Tongue (tissue), 2 donors: ENCODE measurements around the gene FKBP4. TPM values are rescaled to one million over a fixed set of nuclear protein-coding genes. Genes with fewer than 3 reads are reported as not detected.

Source experiments
- DNase-seq: peaks from one replicate; pipeline ENCODE4 v3.0.0-alpha.2; 2015
- total RNA-seq: library from RNA; depleted of rRNA; stranded (reverse); fragments of >200 nt; gene quantifications from one replicate; pipeline ENCODE4 v1.2.3, GENCODE V29; 2014

Gene FKBP4
- total RNA-seq, 1 donor from 2014 or later = 57.7 TPM

DNA sequence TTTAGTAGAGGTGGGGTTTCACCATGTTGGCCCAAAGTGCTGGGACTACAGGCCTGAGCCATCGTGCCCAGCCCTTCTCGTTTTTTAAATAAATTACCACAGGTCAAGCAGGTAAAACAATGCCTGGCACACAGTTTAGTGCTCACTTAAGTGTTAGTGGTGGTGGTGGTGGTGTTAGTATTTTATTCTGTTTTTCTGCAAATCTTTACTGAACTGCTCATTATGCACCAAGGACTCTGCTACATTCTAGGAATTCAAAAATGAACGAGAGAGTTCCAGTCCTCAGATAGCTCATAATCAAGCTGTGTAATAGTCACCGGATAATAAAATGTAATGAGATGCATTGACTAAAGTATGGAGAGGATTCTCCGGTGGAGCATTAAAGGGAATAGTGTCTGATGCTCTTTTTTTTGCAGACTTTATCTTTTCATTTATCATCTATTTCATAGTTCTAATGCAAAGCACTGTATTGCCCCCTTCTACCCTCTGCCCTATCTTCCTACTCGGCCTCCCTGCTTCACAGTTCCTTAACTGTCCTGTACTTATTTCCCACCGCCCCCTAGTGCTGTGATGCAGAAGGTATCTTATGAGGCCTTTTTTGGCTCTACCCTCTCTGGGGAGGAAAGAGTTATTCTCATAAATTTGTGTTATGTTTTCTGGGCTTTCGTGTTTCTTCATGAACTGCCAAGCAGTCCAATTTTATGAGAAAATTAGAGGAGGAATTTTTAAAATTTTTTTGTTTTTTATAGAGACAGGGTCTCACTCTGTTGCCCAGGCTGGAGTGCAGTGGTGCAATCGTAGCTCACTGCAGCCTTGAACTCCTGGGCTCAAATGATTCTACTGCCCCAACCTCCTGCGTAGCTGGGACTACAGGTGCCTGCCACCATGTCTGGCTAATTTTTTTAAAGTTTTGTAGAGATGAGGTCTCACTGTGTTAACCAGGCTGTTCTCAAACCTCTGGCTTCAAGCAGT, 18.7 kb downstream of the FKBP4 start:
- peak; percentile 75 for DNase-seq

GRCh38 chr12:2819810-2820209, 25.0 kb downstream of the FKBP4 start:
- DNase-seq = no peak

- no peak for DNase-seq
Observed at GRCh38 chr12:2820432-2820831, 25.7 kb downstream of the FKBP4 start.

GRCh38 chr12:2823483-2823882, 28.7 kb downstream of the FKBP4 start:
- DNase-seq = no peak

GRCh38 chr12:2824541-2824940, 29.8 kb downstream of the FKBP4 start:
- no peak for DNase-seq

DNA sequence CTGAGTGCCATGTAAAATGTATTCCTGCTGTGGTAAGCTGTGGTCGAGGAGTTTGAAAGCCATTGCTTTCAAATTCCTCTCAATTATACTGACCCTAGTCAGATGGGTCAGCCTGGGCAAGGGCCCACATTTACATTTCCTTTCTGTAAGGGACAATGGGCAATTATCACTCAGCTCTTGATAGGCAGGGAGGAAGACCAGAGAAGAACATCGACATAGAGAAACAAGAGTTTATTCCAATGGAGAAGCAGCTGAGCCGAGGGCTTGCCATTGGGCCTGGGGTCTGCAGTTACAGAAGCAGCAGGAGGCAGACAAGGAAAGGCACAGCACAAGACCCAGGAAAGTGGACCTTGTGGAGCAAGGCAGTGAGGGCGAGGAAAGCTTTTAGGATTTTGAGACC, 30.4 kb downstream of the FKBP4 start:
- DNase-seq = no peak

DNA sequence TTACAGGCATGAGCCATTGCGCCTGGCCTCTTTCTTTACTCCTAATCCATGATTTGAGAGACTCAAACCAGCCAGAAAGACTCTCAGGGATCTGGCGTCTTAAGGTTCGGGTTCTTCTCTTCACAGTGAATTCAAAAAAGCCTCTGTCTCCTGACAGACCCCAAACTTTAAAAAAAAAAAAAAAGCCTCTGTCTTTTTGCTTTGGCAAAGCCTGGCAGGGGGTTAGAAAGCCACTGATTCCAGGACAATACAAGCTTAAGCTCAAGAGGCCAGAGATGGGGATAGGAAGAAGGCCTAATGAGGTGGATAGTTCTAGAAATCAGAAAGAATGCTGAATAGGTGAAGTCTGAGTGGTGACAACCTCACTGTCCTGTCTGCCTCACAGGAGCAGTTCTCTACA, 31.3 kb downstream of the FKBP4 start:
- no peak for DNase-seq

GRCh38 chr12:2826721-2827515, 32.1 kb downstream of the FKBP4 start:
- DNase-seq = no peak

GRCh38 chr12:2829275-2829674, 34.5 kb downstream of the FKBP4 start:
- no peak for DNase-seq

DNA sequence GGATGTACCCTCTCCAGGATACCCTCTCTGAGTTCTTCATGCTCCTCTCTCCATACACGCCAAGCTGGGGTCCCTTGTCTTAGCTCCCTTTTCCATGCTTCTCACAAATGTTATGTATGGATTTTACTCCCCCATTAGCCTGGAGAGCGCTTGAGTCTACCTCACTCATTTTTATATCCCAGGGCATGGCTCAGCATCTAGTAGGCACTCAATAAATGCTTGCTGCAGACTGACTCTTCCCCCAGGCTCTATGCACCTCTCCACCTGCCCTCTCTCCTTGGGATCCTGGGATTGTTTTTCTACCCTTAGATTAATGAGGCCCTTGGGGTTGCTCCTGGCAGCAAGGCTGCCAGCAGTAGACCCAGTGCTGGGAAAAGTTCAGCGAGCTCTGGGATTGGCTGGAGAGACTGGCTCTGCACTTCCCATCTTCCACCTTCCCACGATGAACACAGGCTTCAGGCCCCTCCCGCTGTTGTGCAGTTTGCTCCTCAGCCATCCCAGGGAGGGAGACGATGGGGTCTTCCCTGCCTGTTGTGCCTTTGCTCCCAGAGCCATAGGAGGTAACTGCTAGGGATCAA, 37.9 kb downstream of the FKBP4 start:
- DNase-seq = no peak

DNA sequence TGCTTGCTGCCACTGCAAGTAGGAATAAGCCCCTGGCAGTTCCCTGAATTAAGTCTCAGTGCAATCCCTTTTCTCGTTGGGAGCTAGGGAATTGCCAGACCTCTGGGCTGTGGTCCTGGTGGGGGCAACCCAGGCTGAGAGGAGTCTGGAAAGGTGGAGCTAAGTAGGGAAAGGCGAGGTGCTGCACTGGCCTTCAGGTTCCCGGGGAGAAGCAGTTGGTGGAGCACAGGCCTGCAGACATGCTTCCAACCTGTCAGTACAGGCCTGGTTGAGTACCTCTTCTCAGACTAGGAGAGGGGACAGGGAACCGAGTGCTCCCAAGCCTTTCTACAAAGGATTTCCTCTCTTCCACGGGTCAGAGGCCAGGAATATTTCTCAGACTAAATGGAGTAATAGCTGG, 38.6 kb downstream of the FKBP4 start:
- no peak for DNase-seq

GRCh38 chr12:2833810-2834209, 39.0 kb downstream of the FKBP4 start:
- DNase-seq = no peak

DNA sequence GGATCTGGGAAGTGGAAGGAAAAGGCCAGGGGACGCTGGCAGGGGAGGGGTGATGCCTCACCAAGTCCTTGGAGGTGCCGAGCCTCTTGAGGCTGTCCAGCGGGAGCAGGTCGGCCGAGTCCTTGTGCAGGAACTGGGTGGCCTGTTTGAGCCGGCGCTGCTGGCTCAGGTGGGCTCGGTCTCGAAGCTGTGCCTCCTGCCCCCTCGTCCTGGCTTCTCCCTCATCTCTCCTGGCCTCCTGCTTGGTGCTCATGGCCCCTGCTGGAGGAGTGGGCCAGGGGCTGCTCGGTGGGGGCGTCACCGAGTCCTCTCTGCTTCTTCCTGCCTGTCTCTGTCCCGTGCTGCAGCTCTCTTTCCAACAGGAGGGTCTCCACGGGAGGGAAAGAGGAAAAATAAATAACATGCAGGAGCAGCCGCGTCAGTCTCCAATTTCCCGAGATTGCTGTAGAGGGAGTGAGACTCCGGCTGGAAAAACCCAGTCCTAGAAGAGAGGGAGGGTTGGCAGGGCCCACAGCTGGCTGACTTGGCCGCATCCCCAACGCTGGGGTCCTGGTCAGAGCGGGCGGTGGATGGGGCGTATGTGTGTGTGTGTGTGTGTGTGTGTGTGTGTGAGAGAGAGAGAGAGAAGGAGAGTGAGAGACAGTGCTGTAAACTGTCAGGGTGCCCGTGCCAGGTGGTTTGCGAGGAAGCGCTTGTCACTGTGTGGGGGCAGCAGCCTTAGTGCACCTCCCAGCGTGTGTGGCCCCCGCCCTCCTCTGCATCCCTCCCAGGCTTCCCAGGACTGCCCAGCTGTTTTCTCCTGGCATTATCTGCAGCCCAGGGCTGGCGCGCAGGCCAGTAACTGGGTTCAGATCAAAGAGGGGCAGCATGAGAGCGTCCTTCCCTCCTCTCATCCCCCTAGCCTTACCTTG, 40.1 kb downstream of the FKBP4 start, which contains the start of gene NRIP2:
Gene NRIP2, minus strand, starts transcription at position 455 of the 911 bp plus-strand sequence. Its CDS starts 52 bp downstream, at position 403.
- DNase-seq = peak; percentile 95

DNA sequence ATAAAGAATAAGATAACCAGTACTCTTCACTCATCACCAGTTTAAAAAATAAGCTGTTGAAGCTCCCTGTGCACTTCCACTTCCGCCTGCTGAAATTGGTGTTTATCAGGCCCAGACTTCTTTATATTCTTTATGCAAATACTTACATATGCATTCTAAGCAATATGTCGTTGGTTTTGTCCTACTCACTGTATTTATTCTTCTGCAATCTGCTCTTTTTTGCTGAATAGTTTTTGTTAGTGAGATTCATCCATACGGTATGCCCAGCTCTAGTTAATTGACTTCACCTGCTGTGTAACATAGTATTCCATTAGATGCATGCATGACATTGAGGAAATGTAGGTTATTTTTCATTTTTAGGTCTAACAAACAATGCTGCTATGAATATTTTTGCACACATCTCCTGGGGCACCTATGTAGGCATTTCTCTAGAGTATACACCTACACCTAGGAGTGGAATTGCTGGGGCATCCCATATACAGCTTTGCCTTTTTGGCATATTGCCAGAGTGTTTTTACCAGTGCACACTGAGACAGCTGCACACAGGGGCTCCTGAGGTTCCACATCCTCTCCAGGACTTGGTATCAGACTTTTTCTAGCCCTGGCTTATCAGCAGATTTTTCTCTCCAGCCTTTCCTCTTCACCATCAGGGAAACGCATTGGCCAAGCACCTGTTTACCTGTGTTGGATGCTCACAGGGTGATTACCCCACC, 41.1 kb downstream of the FKBP4 start:
- DNase-seq = no peak

- no peak for DNase-seq
Observed at GRCh38 chr12:2836574-2836973, 41.8 kb downstream of the FKBP4 start.

DNA sequence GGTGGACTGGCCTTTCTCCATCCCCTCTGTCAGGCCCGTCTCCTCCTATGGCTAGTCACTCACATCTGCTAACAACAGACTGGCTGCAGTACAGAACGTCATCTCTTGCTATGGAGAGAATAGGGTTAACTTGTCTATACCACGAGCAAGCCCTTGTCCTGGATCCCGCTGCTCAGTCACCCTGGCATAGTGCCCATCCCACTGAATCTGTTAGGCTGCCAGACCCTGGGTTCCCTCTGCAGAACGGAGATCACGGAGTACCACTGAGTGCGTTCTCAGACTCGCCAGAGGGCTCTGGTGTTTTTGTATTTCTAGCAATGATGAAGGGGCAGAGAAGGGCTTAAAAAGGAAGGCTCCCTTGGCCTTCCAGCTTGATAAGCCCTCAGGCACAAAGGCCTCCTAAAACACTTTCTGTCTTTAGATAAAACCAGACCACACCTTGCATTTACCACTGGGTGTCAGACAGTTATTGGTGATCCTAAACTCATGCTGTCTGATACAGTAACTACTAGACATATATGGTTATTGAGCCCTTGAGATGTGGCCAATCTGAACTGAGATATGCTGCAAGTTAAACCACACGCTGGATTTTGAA, 46.4 kb downstream of the FKBP4 start:
- DNase-seq = no peak

- DNase-seq = no peak
Observed at GRCh38 chr12:2842948-2843347, 48.2 kb downstream of the FKBP4 start.

GRCh38 chr12:2844786-2845185, 50.0 kb downstream of the FKBP4 start:
- DNase-seq = no peak

- DNase-seq = peak; percentile 36
Observed at GRCh38 chr12:2845280-2845679, 50.5 kb downstream of the FKBP4 start.

GRCh38 chr12:2851931-2852330, 57.2 kb downstream of the FKBP4 start:
- DNase-seq = no peak

DNA sequence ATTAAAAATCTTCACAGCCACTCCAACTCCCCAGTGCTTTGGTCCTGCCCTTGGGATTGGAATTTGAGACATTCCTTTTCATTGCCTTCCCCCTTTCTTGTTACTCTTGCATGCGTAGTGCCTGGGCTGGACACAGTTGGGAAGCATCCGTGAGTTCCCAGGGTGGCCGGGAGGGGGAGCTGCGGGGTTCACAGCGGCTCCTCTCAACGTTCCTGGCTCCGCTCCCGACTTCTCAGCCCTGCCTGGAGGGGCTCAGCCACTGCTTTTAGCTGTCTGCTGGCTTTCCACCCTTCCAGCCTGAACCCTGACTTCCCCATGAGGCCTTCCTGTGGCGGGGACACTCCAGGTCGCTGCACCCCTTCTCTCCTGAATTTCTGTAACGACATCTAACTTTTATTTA, 58.9 kb downstream of the FKBP4 start:
- DNase-seq = peak; percentile 93
